ENCODE results near the gene DNAJB12.
A peak's percentile ranks its signal among the peaks of the same experiment; 100 is the strongest.
"Not testable (repeated sequence)": the region's sequence is repeated elsewhere in the genome, so short reads cannot be mapped to it uniquely, and the experiment has no call there.

Gene DNAJB12

GRCh38 chr10:72332423-72333111 lies 22.2 kb downstream of the DNAJB12 start:
- H3K4me3 ChIP-seq (ENCODE audit: control insufficient read depth, low read depth, low read length), result no peak overlapping the region
- no peak for DNase-seq (ENCODE audit: low read depth)

DNA sequence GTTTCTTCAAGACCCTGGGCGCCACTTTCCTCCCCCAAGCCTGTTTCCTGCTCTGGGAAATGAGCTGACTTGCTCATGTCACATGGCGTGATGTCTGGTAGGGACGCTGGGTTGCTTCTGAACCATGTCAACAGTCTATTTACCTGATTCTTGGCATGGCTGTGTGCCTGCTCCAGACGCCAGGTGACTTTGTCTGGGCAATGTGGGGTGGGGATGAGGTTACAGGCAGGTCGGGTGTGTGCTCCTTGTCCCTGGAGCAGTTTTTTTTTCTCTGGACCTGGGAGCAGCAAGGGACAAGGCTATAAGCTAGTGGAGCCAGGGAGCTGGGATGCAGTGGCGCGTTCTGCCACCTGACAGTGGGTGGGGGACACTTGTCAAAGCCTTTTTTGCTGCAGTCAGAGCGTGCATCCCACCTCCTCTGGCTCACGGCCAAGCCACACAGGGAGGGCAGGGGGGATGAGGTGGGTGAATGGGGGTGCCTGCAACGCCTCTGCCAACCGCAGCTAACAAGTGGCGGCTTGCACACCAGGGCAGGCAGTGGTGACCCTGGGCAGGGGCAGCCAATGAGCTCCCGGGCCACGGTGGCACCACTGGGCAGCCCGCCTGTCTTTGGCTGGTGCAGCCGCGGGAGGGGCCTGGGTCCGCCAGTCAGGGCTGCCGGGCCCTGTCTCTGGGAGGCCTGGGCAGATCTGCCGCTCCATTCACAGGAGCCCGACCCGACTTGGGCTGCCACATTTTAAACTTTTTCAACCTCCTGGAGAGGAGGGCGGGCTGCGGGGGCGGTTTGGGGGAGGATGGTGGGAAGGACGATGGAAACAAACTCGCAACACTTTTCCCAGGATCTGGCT lies 22.9 kb downstream of the DNAJB12 start:
- peak; percentile 88 for DNase-seq (ENCODE audit: low read depth)
- H3K4me3 ChIP-seq (ENCODE audit: control insufficient read depth, low read depth, low read length), result no peak overlapping the region
- TF ChIP-seq, protein P1, sequence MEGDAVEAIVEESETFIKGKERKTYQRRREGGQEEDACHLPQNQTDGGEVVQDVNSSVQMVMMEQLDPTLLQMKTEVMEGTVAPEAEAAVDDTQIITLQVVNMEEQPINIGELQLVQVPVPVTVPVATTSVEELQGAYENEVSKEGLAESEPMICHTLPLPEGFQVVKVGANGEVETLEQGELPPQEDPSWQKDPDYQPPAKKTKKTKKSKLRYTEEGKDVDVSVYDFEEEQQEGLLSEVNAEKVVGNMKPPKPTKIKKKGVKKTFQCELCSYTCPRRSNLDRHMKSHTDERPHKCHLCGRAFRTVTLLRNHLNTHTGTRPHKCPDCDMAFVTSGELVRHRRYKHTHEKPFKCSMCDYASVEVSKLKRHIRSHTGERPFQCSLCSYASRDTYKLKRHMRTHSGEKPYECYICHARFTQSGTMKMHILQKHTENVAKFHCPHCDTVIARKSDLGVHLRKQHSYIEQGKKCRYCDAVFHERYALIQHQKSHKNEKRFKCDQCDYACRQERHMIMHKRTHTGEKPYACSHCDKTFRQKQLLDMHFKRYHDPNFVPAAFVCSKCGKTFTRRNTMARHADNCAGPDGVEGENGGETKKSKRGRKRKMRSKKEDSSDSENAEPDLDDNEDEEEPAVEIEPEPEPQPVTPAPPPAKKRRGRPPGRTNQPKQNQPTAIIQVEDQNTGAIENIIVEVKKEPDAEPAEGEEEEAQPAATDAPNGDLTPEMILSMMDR (conservative IDR thresholded peaks at IDR 0.05; ENCODE audit: control insufficient read depth, insufficient read depth, low read depth, low read length), result peak; percentile 9

More at GRCh38 chr10:72332423-72333111, 22.2 kb downstream of the DNAJB12 start:
- TF ChIP-seq, protein P1 (conservative IDR thresholded peaks at IDR 0.05; ENCODE audit: control insufficient read depth, insufficient read depth, low read depth, low read length), result no peak

DNA sequence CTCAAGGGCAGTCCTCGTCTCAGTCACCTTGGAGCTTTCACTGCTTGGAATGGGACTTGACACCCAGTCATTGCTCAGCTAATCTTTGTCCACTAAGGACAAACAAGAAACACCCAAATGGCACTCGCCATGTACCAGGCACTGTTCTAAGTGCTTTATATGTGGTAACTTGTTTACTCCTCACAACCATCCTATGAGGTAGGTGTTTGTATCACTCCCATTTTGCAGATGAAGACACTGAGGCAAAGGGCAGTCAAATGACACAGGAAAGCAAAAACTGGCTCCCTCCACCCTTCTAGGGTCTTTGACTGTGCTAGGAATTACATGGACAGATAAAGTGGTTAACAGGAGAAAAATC lies 24.7 kb downstream of the DNAJB12 start:
- no peak for DNase-seq (ENCODE audit: low read depth)
- TF ChIP-seq, protein P1 (conservative IDR thresholded peaks at IDR 0.05; ENCODE audit: control insufficient read depth, insufficient read depth, low read depth, low read length), result no peak
- H3K4me3 ChIP-seq (ENCODE audit: control insufficient read depth, low read depth, low read length), result no peak overlapping the region

- TF ChIP-seq, protein P1 (conservative IDR thresholded peaks at IDR 0.05; ENCODE audit: control insufficient read depth, insufficient read depth, low read depth, low read length), result no peak
- H3K4me3 ChIP-seq (ENCODE audit: control insufficient read depth, low read depth, low read length), result no peak overlapping the region
- DNase-seq (ENCODE audit: low read depth), result no peak
Observed at GRCh38 chr10:72329290-72330068, 25.2 kb downstream of the DNAJB12 start.

DNA sequence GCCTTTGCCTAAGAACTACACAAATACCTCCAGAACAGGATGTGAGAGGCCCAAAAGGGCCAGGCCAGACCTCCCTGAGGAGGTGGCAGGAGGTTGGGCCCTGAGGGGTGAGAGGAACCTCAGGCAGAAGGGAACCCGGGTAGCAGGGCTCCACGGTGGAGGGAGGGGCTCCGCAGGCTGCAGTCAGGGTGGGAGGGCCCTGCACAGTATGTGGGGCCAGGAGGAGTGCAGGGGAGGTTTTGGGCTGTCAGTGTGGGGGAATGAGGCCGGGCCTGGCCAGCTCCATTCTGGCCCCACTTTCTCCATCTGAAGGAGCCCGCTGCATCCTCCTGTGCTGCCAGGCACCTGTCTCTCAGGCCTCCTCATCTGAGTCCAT lies 25.9 kb downstream of the DNAJB12 start:
- no peak overlapping the region for H3K4me3 ChIP-seq (ENCODE audit: control insufficient read depth, low read depth, low read length)
- TF ChIP-seq, protein P1 (conservative IDR thresholded peaks at IDR 0.05; ENCODE audit: control insufficient read depth, insufficient read depth, low read depth, low read length), result no peak
- DNase-seq (ENCODE audit: low read depth), result no peak

DNA sequence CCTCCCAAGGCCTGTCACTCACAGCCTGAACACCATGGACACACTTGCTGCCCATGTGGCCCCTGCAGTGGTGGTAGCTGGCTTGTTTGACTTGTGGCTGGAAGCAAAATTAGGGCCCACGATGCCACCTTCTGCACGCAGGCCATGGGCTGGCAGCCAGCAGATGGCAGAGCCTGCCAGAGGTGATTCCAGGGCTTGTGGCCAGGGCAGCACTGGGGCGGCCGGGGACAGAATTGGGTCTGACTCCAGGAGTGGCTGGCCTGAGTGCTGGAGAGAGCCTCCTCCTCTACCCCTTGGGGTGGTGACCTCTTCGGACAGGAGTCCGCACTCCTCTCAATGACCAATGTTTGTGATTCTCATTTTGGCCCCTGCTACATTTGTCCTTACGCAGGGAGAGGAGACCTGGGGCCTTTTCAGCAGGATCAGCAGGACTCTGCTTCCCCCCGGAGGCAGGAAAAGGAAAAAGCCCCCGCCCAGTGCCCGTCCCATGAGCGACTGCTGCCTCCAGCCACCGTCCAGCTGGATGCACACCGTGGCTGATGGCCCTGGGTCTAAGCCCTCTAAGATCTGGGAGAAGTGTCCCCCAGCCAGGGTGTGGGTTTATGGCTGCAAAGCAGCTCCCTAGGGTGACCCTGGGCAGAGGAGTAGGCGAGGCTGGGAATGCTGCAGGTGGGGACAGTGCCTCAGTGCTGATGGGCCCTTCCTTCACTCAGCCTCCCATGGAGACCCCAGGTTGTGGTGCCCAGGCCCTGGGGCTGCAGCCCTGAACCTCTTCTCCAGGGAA lies 26.5 kb downstream of the DNAJB12 start:
- DNase-seq (ENCODE audit: low read depth), result peak; percentile 66
- TF ChIP-seq, protein P1 (conservative IDR thresholded peaks at IDR 0.05; ENCODE audit: control insufficient read depth, insufficient read depth, low read depth, low read length), result peak; percentile 65
- H3K4me3 ChIP-seq (ENCODE audit: control insufficient read depth, low read depth, low read length), result no peak overlapping the region

DNA sequence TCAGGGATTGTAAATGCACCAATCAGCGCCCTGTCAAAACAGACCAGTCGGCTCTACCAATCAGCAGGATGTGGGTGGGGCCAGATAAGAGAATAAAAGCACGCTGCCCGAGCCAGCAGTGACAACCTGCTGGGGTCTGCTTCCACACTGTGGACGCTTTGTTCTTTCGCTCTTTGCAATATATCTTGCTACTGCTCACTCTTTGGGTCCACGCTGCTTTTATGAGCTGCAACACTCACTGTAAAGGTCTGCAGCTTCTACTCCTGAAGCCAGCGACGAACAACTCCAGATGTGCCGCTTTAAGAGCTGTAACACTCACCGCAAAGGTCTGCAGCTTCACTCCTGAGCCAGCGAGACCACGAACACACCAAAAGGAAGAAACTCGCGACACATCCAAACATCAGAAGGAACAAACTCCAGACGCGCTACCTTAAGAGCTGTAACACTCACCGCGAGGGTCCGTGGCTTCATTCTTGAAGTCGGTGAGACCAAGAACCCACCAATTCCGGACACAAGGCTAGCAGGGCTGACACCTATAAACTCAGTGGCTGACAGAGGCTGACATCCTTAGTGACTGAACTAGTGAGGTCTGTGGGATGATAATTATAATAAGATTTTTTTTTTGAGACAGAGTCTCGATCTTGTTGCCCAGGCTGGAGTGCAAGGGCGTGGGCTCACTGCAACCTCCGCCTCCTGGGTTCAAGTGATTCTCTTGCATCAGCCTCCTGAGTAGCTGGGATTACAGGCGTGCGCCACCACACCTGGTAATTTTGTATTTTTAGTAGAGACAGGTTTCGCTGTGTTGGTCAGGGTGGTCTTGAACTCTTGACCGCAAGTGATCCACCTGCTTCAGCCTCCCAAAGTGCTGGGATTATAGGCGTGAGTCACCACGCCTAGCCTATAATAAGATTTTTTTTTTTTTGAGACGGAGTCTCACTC lies 27.8 kb downstream of the DNAJB12 start:
- not testable (repeated sequence) for H3K4me3 ChIP-seq (ENCODE audit: control insufficient read depth, low read depth, low read length); DNase-seq (ENCODE audit: low read depth)
